H9 (cell line): ENCODE results near the gene LRRC42. TPM values are rescaled to one million over a fixed set of nuclear protein-coding genes. Genes with fewer than 3 reads are reported as not detected.

Source experiments
- DNase-seq: peaks from one replicate; pipeline ENCODE4 v3.0.0-alpha.2; 2017
- H2AFZ ChIP-seq: one replicate; pipeline ENCODE4 v1.6.1; 2013; ENCODE audit warnings: mild to moderate bottlenecking, low read length, control low read depth, moderate library complexity
- H2AK5ac ChIP-seq: 2 replicates; pipeline ENCODE4 v1.6.1; 2013; ENCODE audit warnings: low read length, control low read depth, mixed read lengths; ENCODE audit not compliant: insufficient read length
- H2BK120ac ChIP-seq: one replicate; pipeline ENCODE4 v1.6.1; 2013; ENCODE audit warnings: low read depth, mild to moderate bottlenecking, low read length, control low read depth, inconsistent platforms; ENCODE audit not compliant: poor library complexity, severe bottlenecking
- H2BK12ac ChIP-seq: 2 replicates; pipeline ENCODE4 v1.6.1; 2013; ENCODE audit warnings: low read length, control low read depth, mixed read lengths, low read depth; ENCODE audit not compliant: insufficient read length
- H2BK15ac ChIP-seq: 2 replicates; pipeline ENCODE4 v1.6.1; 2013; ENCODE audit warnings: low read depth, low read length, control low read depth
- H2BK20ac ChIP-seq: one replicate; pipeline ENCODE4 v1.6.1; 2013; ENCODE audit warnings: low read depth, mild to moderate bottlenecking, low read length, control low read depth, inconsistent platforms; ENCODE audit not compliant: poor library complexity, severe bottlenecking
- H2BK5ac ChIP-seq: 2 replicates; pipeline ENCODE4 v1.6.1; 2013; ENCODE audit warnings: low read length, control low read depth, mixed read lengths; ENCODE audit not compliant: insufficient read length
- H3K14ac ChIP-seq: 2 replicates; pipeline ENCODE4 v1.6.1; 2013; ENCODE audit warnings: low read length, control low read depth; ENCODE audit not compliant: insufficient read depth
- H3K18ac ChIP-seq: 2 replicates; pipeline ENCODE4 v1.6.1; 2013; ENCODE audit warnings: low read depth, mild to moderate bottlenecking, mixed read lengths, low read length, control low read depth; ENCODE audit not compliant: insufficient read length
- H3K23ac ChIP-seq: 2 replicates; pipeline ENCODE4 v1.6.1; 2013; ENCODE audit warnings: low read length, control low read depth, mixed read lengths, low read depth; ENCODE audit not compliant: insufficient read length
- H3K23me2 ChIP-seq: 2 replicates; pipeline ENCODE4 v1.6.1; 2013; ENCODE audit warnings: low read depth, mild to moderate bottlenecking, mixed read lengths, low read length, control low read depth; ENCODE audit not compliant: insufficient read length, poor library complexity, severe bottlenecking
- H3K27ac ChIP-seq: 2 replicates; pipeline ENCODE4 v1.5.1; 2013; ENCODE audit warnings: low read length, control low read depth, mixed read lengths, low read depth; ENCODE audit not compliant: insufficient read length
- H3K27me3 ChIP-seq: 2 replicates; pipeline ENCODE4 v1.6.1; 2013; ENCODE audit warnings: low read length, control low read depth, inconsistent platforms; ENCODE audit not compliant: insufficient read depth
- H3K4ac ChIP-seq: 2 replicates; pipeline ENCODE4 v1.6.1; 2013; ENCODE audit warnings: low read depth, mild to moderate bottlenecking, control low read depth, inconsistent platforms, low read length, moderate library complexity
- H3K4me1 ChIP-seq: 2 replicates; pipeline ENCODE4 v1.6.1; 2013; ENCODE audit warnings: low read length, control low read depth, inconsistent platforms; ENCODE audit not compliant: insufficient read depth
- H3K4me2 ChIP-seq: 2 replicates; pipeline ENCODE4 v1.6.1; 2013; ENCODE audit warnings: low read length, control low read depth, mixed read lengths; ENCODE audit not compliant: insufficient read length, insufficient read depth
- H3K56ac ChIP-seq: 2 replicates; pipeline ENCODE4 v1.6.1; 2013; ENCODE audit warnings: low read depth, mild to moderate bottlenecking, mixed read lengths, low read length, control low read depth; ENCODE audit not compliant: insufficient read length
- H3K79me1 ChIP-seq: 2 replicates; pipeline ENCODE4 v1.6.1; 2013; ENCODE audit warnings: low read depth, mild to moderate bottlenecking, moderate library complexity, low read length, control low read depth, inconsistent platforms; ENCODE audit not compliant: insufficient read depth, poor library complexity, severe bottlenecking
- H3K79me2 ChIP-seq: 2 replicates; pipeline ENCODE4 v1.6.1; 2013; ENCODE audit warnings: low read length, control low read depth, inconsistent platforms; ENCODE audit not compliant: insufficient read depth
- H3K9ac ChIP-seq: 2 replicates; pipeline ENCODE4 v1.6.1; 2013; ENCODE audit warnings: low read length, control low read depth, mixed read lengths; ENCODE audit not compliant: insufficient read length; ENCODE audit errors: extremely low read depth
- H3K9me3 ChIP-seq: one replicate; pipeline ENCODE4 v1.6.1; 2013; ENCODE audit warnings: low read depth, low read length, inconsistent platforms; ENCODE audit not compliant: control insufficient read depth
- H3T11ph ChIP-seq: one replicate; pipeline ENCODE4 v1.6.1; 2013; ENCODE audit warnings: mild to moderate bottlenecking, low read length, control low read depth, inconsistent platforms
- H4K20me1 ChIP-seq: one replicate; pipeline ENCODE4 v1.6.1; 2013; ENCODE audit not compliant: control insufficient read depth, insufficient read length, insufficient read depth
- H4K5ac ChIP-seq: 2 replicates; pipeline ENCODE4 v1.6.1; 2013; ENCODE audit warnings: low read depth, mild to moderate bottlenecking, mixed read lengths, low read length, control low read depth; ENCODE audit not compliant: insufficient read length
- H4K8ac ChIP-seq: replicated peaks from 2 replicates; pipeline ENCODE4 v1.6.1; 2013; ENCODE audit warnings: low read length, control low read depth, mixed read lengths, low read depth; ENCODE audit not compliant: insufficient read length
- H4K91ac ChIP-seq: 2 replicates; pipeline ENCODE4 v1.6.1; 2013; ENCODE audit warnings: low read depth, mild to moderate bottlenecking, moderate library complexity, mixed read lengths, low read length, control low read depth; ENCODE audit not compliant: insufficient read length
- H3K27ac Mint-ChIP-seq, 3 experiments: 2 replicates in 2 of 3; 3 replicates in 1 of 3; pipeline ENCODE4 v1.8.0; 2020 to 2021; ENCODE audit warnings: mixed read lengths in 3 of 3, mild to moderate bottlenecking in 1 of 3, moderate library complexity in 1 of 3
- H3K27me3 Mint-ChIP-seq: 2 replicates; pipeline ENCODE4 v1.8.0; 2021; ENCODE audit warnings: low read depth, mild to moderate bottlenecking, moderate library complexity, mixed read lengths
- H3K36me3 Mint-ChIP-seq, 3 experiments: 2 replicates in 2 of 3; 3 replicates in 1 of 3; pipeline ENCODE4 v1.8.0; 2020 to 2021; ENCODE audit warnings: low read depth in 3 of 3, mixed read lengths in 3 of 3; ENCODE audit not compliant: insufficient read depth in 1 of 3
- H3K4me1 Mint-ChIP-seq, 2 experiments: 2 replicates each; pipeline ENCODE4 v1.8.0; 2020; ENCODE audit warnings: mixed read lengths in 2 of 2
- H3K4me3 Mint-ChIP-seq, 2 experiments: 2 replicates in 1 of 2; 3 replicates in 1 of 2; pipeline ENCODE4 v1.8.0; 2020 to 2021; ENCODE audit warnings: mild to moderate bottlenecking in 2 of 2, mixed read lengths in 2 of 2, moderate library complexity in 1 of 2
- H3K9me3 Mint-ChIP-seq, 2 experiments: 2 replicates in 1 of 2; 3 replicates in 1 of 2; pipeline ENCODE4 v1.8.0; 2020; ENCODE audit warnings: mild to moderate bottlenecking in 2 of 2, mixed read lengths in 2 of 2, moderate library complexity in 1 of 2
- WGBS: extraction: QIAGEN DNeasy Blood & Tissue Kit; methylation state at CpG from one replicate; pipeline ENCODE4 v1.1.7; 2013; ENCODE audit warnings: missing lambda C conversion rate, low lambda C conversion rate, mixed read lengths; ENCODE audit not compliant: insufficient read length; ENCODE audit errors: extremely low coverage; 5-methylcytosine and 5-hydroxymethylcytosine counted together
- total RNA-seq: library from RNA; stranded (reverse); gene quantifications from 2 replicates; pipeline ENCODE4 v1.2.1, GENCODE V29; 2021
- TF ChIP-seq, protein P1 (sequence below): fragments of 200-600 bp; sonication (generic); conservative IDR thresholded peaks from 3 replicates; pipeline ENCODE4 v1.8.0; 2021; ENCODE audit warnings: antibody characterized with exemption, mild to moderate bottlenecking

The LRRC42 gene
- total RNA-seq, 1 experiment from 2014 or later = 36.3 TPM

DNA sequence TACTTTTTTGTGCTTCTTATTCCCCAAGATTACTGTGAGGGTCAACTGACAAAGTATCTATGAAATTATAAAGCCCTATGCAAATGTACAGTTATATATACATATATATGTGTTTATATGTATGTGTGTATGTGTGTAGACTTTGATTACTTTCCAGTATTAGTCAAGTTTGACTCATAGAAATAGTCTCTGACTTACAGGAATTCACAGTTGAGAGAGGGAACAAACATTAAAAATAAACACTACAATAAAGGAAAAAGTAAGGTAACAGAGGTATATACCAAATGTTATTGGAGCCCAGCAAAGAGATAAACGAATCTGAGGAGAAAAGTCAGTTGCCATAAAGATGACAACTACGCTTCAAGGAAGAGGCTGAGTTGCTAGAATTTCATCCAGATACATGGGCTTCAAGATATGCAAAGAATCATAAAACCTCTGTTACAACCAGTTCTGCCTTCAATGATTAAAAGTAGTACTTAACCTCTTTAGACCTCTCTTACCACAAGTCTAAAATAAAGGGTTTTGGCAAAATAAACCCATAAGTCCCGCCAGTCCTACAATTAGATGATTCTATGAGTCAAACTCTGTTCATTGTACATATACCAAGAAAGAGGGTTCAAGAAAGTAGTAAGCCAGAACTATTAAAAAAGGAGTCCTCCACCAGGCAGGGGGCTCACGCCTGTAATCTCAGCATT, 7.9 kb upstream of the LRRC42 start:
- Histone ChIP-seq H3K23me2 (no peaks in the 10 kb centered on the region), H4K5ac (no peak overlapping the region), H3K79me2 (no peaks in the 10 kb centered on the region), H3K4me1 (no peaks in the 10 kb centered on the region), H4K8ac (no peak overlapping the region), H4K20me1 (no peaks in the 10 kb centered on the region), H3K9ac (no peak overlapping the region), H3K4ac (no peak overlapping the region), H2AK5ac (no peak overlapping the region), H3K4me2 (no peak overlapping the region), H3K23ac (no peak overlapping the region), H2BK15ac (no peak overlapping the region), H3K18ac (no peak overlapping the region), H2BK20ac (no peak overlapping the region), H3K27ac (no peak overlapping the region), H3T11ph (no peak overlapping the region), H3K9me3 (no peaks in the 10 kb centered on the region), H3K27me3 (no peaks in the 10 kb centered on the region), H2BK120ac (no peak overlapping the region), H4K91ac (no peak overlapping the region), H3K79me1 (no peaks in the 10 kb centered on the region), H2BK12ac (no peak overlapping the region), H3K14ac (no peak overlapping the region), H3K56ac (no peak overlapping the region), H2BK5ac (no peak overlapping the region), H2AFZ (no peak overlapping the region)
- H3K4me3 Mint-ChIP-seq = no peak overlapping the region
- H3K9me3 Mint-ChIP-seq = peaks cover 10 to 16% of the 10 kb centered on the region in 2 experiments
- WGBS = no CpG with 5 or more reads among the region's 4 CpGs
- peaks cover 8 to 9% of the 10 kb centered on the region in 2 experiments for H3K4me1 Mint-ChIP-seq
- peak overlapping the region in 1 of 3 experiments; percentile 11; a peak in 1 of 7 replicates for H3K27ac Mint-ChIP-seq
- peaks cover 18 to 38% (median 20%) of the 10 kb centered on the region in 3 experiments for H3K36me3 Mint-ChIP-seq
- H3K27me3 Mint-ChIP-seq = no peaks in the 10 kb centered on the region
- no peak for DNase-seq
- TF ChIP-seq, protein P1, sequence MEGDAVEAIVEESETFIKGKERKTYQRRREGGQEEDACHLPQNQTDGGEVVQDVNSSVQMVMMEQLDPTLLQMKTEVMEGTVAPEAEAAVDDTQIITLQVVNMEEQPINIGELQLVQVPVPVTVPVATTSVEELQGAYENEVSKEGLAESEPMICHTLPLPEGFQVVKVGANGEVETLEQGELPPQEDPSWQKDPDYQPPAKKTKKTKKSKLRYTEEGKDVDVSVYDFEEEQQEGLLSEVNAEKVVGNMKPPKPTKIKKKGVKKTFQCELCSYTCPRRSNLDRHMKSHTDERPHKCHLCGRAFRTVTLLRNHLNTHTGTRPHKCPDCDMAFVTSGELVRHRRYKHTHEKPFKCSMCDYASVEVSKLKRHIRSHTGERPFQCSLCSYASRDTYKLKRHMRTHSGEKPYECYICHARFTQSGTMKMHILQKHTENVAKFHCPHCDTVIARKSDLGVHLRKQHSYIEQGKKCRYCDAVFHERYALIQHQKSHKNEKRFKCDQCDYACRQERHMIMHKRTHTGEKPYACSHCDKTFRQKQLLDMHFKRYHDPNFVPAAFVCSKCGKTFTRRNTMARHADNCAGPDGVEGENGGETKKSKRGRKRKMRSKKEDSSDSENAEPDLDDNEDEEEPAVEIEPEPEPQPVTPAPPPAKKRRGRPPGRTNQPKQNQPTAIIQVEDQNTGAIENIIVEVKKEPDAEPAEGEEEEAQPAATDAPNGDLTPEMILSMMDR = no peak
